ENCODE data around the gene FAM53A.
"Not testable (repeated sequence)": the region's sequence is repeated elsewhere in the genome, so short reads cannot be mapped to it uniquely, and the experiment has no call there.

The FAM53A gene

GRCh38 chr4:1716065-1716945 lies 32.2 kb upstream of the FAM53A start:
- no peak for DNase-seq

- no peak for DNase-seq
These were observed 31.1 kb upstream of the FAM53A start for GRCh38 chr4:1715002-1715758.

GRCh38 chr4:1714303-1715001 lies 30.3 kb upstream of the FAM53A start:
- DNase-seq, result no peak

- no peak for DNase-seq
These were observed 29.1 kb upstream of the FAM53A start for GRCh38 chr4:1713003-1713851.

GRCh38 chr4:1712216-1713002 lies 28.3 kb upstream of the FAM53A start, which contains the start of gene SLBP:
Gene SLBP, minus strand, starts transcription at chr4:1712319. Its CDS starts 131 bp downstream, at chr4:1712188.
- DNase-seq, result peak; percentile 99

- peak; percentile 45 for DNase-seq
These were observed 27.6 kb upstream of the FAM53A start for GRCh38 chr4:1711571-1712215.

GRCh38 chr4:1711055-1711570 lies 27.0 kb upstream of the FAM53A start:
- DNase-seq, result no peak

- DNase-seq, result no peak
These were observed 24.5 kb upstream of the FAM53A start for GRCh38 chr4:1708581-1708980.

GRCh38 chr4:1706358-1706757 lies 22.2 kb upstream of the FAM53A start:
- DNase-seq, result no peak

- no peak for DNase-seq
These were observed 21.6 kb upstream of the FAM53A start for GRCh38 chr4:1705732-1706131.

- no peak for DNase-seq
These were observed 19.8 kb upstream of the FAM53A start for GRCh38 chr4:1703867-1704266.

GRCh38 chr4:1701671-1702070 lies 17.6 kb upstream of the FAM53A start:
- DNase-seq, result not testable (repeated sequence)

- no peak for DNase-seq
These were observed 11.8 kb upstream of the FAM53A start for GRCh38 chr4:1695913-1696312.

GRCh38 chr4:1693131-1693896 lies 9.2 kb upstream of the FAM53A start:
- peak; percentile 87 for DNase-seq

GRCh38 chr4:1691737-1692373 lies 7.7 kb upstream of the FAM53A start:
- no peak for DNase-seq

- no peak for DNase-seq
These were observed 6.6 kb upstream of the FAM53A start for GRCh38 chr4:1690698-1691097.

- no peak for DNase-seq
These were observed 2.4 kb upstream of the FAM53A start for GRCh38 chr4:1686440-1687036.

GRCh38 chr4:1685235-1686150 lies 1.4 kb upstream of the FAM53A start:
- DNase-seq, result no peak

Data from CD4-positive, alpha-beta T cell treated with Interleukin-6 for 4 hours (primary cell).